ENCODE results near the gene TSPY4. TPM values are rescaled to one million over a fixed set of nuclear protein-coding genes. Genes with fewer than 3 reads are reported as not detected.
"Not testable (repeated sequence)": the region's sequence is repeated elsewhere in the genome, so short reads cannot be mapped to it uniquely, and the experiment has no call there.

The TSPY4 gene, protein sequence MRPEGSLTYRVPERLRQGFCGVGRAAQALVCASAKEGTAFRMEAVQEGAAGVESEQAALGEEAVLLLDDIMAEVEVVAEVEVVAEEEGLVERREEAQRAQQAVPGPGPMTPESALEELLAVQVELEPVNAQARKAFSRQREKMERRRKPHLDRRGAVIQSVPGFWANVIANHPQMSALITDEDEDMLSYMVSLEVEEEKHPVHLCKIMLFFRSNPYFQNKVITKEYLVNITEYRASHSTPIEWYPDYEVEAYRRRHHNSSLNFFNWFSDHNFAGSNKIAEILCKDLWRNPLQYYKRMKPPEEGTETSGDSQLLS
- total RNA-seq, result not detected
- long read RNA-seq, result 0 reads

DNA sequence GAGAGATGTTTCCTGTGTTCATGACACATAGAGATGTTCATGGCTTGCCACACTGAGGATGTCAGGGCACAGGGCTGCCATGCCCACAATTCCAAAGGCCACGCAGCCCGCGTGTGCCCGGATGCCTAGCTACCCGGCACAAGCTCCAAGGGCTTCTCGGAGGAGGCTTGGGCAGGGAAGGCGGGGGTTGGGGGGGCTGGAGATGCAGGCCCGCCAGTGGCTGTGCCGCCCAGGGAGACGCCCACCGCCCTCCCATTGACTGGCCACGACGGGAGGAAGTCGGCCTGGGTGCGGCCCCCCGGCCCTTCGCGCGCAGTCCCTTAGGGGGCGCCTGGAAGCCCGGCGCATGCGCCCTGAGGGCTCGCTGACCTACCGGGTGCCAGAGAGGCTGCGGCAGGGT, at the start of gene TSPY4:
TSPY4 (plus strand) TSS at position 301 of the 400 bp plus-strand sequence; CDS start at position 347, 46 bp downstream.
- intact Hi-C loops (cut with micrococcal nuclease); DNase-seq; ATAC-seq: not testable (repeated sequence)

DNA sequence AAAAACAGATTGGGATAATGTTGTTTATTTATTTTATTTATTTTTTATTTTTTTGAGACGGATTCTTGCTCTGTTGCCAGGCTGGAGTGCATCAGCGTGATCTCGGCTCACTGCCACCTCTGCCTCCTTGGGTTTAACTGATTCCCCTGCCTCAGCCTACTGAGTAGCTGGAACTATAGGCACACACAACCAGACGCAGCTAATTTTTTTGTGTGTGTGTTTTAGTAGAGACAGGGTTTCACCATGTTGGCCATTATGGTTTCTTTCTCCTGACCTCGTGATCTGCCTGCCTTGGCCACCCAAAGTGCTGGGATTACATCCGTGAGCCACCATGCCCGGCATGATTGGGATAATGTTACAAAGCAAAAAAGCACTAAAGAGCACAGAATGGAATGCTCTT, 16.3 kb upstream of the TSPY4 start:
- DNase-seq (no peak), ATAC-seq (no peak)
- intact Hi-C loops (cut with micrococcal nuclease), result no loop called here

DNA sequence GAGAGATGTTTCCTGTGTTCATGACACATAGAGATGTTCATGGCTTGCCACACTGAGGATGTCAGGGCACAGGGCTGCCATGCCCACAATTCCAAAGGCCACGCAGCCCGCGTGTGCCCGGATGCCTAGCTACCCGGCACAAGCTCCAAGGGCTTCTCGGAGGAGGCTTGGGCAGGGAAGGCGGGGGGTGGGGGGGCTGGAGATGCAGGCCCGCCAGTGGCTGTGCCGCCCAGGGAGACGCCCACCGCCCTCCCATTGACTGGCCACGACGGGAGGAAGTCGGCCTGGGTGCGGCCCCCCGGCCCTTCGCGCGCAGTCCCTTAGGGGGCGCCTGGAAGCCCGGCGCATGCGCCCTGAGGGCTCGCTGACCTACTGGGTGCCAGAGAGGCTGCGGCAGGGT, 20.2 kb downstream of the TSPY4 start, which contains the start of gene TSPY8:
TSPY8 (plus strand) TSS at position 301 of the 400 bp plus-strand sequence; CDS start at position 347, 46 bp downstream.
- DNase-seq; ATAC-seq; intact Hi-C loops (cut with micrococcal nuclease): not testable (repeated sequence)

Other genes with a start within 250 kb of the TSPY4 start
- not detected for gene TSPY8, start 20.3 kb downstream of the TSPY4 start, total RNA-seq
- not detected for gene TSPY3, start 61.0 kb downstream of the TSPY4 start, total RNA-seq
- not detected for gene TSPY1, start 129.5 kb downstream of the TSPY4 start, total RNA-seq
- not detected for gene TSPY9, start 149.8 kb downstream of the TSPY4 start, total RNA-seq
- gene TSPY10, start 190.4 kb downstream of the TSPY4 start, total RNA-seq, result not detected

Data from left ventricle myocardium superior (tissue), 1 donor.